ENCODE results near the gene CCT3. TPM values are rescaled to one million over a fixed set of nuclear protein-coding genes. Genes with fewer than 3 reads are reported as not detected.

The CCT3 gene
- total RNA-seq = 100 to 1,000 TPM; 299 to 338 TPM

DNA sequence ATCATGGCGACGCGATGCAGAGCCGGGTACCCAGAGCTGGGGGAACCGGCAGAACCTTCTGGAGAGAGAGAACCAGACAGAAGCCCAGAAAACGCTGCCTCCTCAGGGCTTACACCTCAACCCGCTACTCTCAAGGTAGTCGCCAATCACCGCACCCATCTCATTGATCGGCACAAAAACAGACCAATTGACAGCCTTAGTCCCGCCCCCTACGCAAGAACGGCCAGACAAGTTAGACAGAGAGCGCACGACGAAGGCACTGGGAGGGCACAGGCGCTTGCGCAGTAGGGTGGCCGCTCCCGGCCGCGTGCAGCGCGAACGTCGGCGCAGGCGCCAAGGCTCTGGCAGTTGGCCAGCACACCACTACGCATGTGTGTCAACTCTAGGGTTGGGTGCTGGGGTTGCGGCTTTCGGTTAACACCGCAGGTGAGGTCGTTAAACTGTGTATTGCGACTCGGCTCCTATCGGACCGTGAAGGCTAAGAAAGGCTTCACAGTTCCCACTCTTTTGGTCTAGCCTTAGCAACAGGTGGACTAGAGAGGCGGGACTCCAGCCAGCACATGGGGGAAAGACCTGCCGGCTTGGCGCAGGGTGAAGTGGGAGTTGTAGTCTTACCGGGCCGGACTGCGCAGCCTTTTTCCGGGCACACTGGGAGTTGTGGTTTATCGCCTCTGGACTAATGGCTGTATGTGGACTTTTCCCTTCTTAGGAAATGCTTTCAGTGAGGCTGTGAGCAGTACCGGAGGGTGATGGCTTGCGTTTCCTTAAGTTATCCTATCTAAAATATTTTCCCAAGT, at the start of gene CCT3, which contains the start of gene TSACC:
TSS of gene CCT3 (minus strand) at position 113 of the 797 bp plus-strand sequence. CDS start at position 5, 108 bp downstream.
TSS of gene TSACC (plus strand) at position 347 of the 797 bp plus-strand sequence. CDS start 1,232 bp downstream, outside the sequence.
- Mint-ChIP-seq H3K36me3 (peaks cover 34% of the 10 kb centered on the region), H3K27me3 (no peaks in the 10 kb centered on the region), H3K27ac (peak within 1 kb of the TSS; percentile 91 to 92), H3K4me3 (peak within 1 kb of the TSS; percentile 97), H3K4me1 (ENCODE audit: low read depth in 2 of 2) (peaks cover 32 to 41% of the 10 kb centered on the region in 2 donors), H3K9me3 (no peaks in the 10 kb centered on the region)
- peak; percentile 99 for DNase-seq (ENCODE audit: low spot score)
- peak; percentile 98 for ATAC-seq

DNA sequence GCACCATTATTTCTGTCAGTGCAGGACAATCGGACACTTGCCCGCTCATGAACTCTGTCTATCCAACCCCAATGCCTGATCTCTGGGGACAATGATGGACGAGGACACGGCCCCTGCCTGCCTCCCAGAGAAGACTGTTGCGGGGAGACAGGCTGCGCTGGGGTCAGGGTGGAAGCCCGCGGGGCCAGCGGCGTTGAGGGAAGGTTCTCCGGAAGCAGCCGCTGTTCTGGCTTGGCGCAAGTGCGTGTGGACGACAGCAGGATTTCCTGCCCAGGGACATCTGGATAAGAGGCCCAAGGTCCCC, 49.7 kb upstream of the CCT3 start:
- no peaks in the 10 kb centered on the region for H3K9me3 Mint-ChIP-seq
- H3K27ac Mint-ChIP-seq = no peak overlapping the region
- no peak for ATAC-seq
- no peaks in the 10 kb centered on the region for H3K36me3 Mint-ChIP-seq
- peaks cover 19 to 27% of the 10 kb centered on the region in 2 donors for H3K27me3 Mint-ChIP-seq
- H3K4me3 Mint-ChIP-seq = no peak overlapping the region
- peaks cover 5 to 6% of the 10 kb centered on the region in 2 donors for H3K4me1 Mint-ChIP-seq (ENCODE audit: low read depth in 2 of 2)
- DNase-seq (ENCODE audit: low spot score) = no peak

- no peak for DNase-seq (ENCODE audit: low spot score)
- no peak for ATAC-seq
- Mint-ChIP-seq H3K9me3 (no peaks in the 10 kb centered on the region), H3K27ac (no peak overlapping the region), H3K4me3 (no peak overlapping the region), H3K36me3 (no peaks in the 10 kb centered on the region), H3K27me3 (peaks cover 19 to 27% of the 10 kb centered on the region in 2 donors), H3K4me1 (ENCODE audit: low read depth in 2 of 2) (peaks cover 5 to 6% of the 10 kb centered on the region in 2 donors)
Observed at GRCh38 chr1:156386949-156387869, 49.1 kb upstream of the CCT3 start.

DNA sequence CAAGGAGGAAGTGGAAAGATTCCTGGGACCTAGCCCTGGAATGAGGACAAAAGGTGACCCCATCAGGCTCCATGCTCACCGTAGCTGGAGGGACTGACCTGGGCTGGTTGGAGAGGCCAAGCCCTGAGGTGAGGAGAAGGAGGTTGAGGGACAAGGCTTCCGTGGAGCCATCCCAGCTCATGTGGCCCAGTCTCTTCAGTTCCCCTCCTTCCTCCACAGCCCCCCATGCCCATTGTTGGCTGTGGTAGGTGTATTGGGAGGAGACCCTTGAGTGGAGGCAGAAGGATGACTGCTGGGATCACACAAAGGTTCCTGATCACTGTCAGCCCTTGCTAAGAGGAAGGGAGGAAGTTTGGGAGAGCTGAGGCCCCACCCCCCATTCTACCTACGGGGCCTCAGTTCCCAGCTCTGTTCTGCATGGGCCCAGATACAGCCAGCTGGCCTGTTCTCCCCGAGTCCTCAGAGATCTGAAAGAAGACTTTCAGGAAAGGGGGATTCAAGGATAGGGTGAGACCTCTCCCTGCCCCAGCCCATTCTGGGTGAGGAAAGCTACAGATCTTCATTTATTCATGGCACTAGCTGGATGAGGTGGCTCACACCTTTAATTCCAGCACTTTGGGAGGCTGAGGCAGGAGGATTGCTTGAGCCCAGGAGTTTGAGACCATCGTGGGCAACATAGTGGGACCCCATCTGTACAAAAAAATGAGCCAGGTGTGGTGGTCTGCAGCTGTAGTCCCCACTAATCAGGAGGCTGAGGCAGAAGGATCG, 48.2 kb upstream of the CCT3 start:
- Mint-ChIP-seq H3K9me3 (no peaks in the 10 kb centered on the region), H3K27ac (no peak overlapping the region), H3K4me3 (no peak overlapping the region), H3K27me3 (peaks cover 19 to 27% of the 10 kb centered on the region in 2 donors), H3K36me3 (no peaks in the 10 kb centered on the region), H3K4me1 (ENCODE audit: low read depth in 2 of 2) (peaks cover 5 to 6% of the 10 kb centered on the region in 2 donors)
- ATAC-seq (no peak), DNase-seq (ENCODE audit: low spot score) (no peak)

GRCh38 chr1:156385534-156386031, 47.5 kb upstream of the CCT3 start:
- Mint-ChIP-seq H3K4me3 (no peak overlapping the region), H3K27me3 (peaks cover 19 to 27% of the 10 kb centered on the region in 2 donors), H3K36me3 (no peaks in the 10 kb centered on the region), H3K4me1 (ENCODE audit: low read depth in 2 of 2) (peaks cover 5 to 6% of the 10 kb centered on the region in 2 donors), H3K27ac (no peak overlapping the region), H3K9me3 (no peaks in the 10 kb centered on the region)
- ATAC-seq (peak; percentile 70), DNase-seq (ENCODE audit: low spot score) (peak; percentile 70)

GRCh38 chr1:156384658-156385057, 46.6 kb upstream of the CCT3 start:
- ATAC-seq (no peak), DNase-seq (ENCODE audit: low spot score) (no peak)
- Mint-ChIP-seq H3K27me3 (peaks cover 19 to 24% of the 10 kb centered on the region in 2 donors), H3K36me3 (no peaks in the 10 kb centered on the region), H3K9me3 (no peaks in the 10 kb centered on the region), H3K4me3 (no peak overlapping the region), H3K4me1 (ENCODE audit: low read depth in 2 of 2) (peaks cover 5 to 6% of the 10 kb centered on the region in 2 donors), H3K27ac (no peak overlapping the region)

GRCh38 chr1:156384007-156384406, 45.9 kb upstream of the CCT3 start:
- no peak overlapping the region for H3K4me3 Mint-ChIP-seq
- no peak for DNase-seq (ENCODE audit: low spot score)
- peaks cover 16 to 20% of the 10 kb centered on the region in 2 donors for H3K27me3 Mint-ChIP-seq
- no peaks in the 10 kb centered on the region for H3K9me3 Mint-ChIP-seq
- H3K4me1 Mint-ChIP-seq (ENCODE audit: low read depth in 2 of 2) = peaks cover 5 to 6% of the 10 kb centered on the region in 2 donors
- no peaks in the 10 kb centered on the region for H3K36me3 Mint-ChIP-seq
- no peak for ATAC-seq
- H3K27ac Mint-ChIP-seq = no peak overlapping the region

DNA sequence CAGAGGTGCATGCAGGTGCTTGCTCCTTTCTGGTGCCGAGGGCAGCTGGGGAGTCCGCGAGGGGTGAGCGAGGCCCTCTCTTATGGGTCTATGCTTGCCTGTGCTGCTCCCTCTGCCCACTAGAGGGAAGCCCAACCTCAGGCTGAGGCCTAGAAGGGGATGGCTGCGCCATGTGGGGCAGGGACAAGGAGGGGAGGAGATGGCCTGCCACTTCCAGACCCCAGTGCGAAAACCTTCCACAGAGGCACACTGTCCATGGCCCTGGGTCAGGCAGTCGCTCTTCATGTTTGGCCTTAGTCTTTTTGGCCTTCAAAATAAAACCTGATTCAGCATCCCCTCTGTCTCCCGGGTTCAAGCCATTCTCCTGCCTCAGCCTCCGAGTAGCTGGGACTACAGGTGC, 44.9 kb upstream of the CCT3 start:
- Mint-ChIP-seq H3K4me1 (ENCODE audit: low read depth in 2 of 2) (peaks cover 5 to 6% of the 10 kb centered on the region in 2 donors), H3K36me3 (no peaks in the 10 kb centered on the region), H3K4me3 (no peak overlapping the region), H3K9me3 (no peaks in the 10 kb centered on the region), H3K27me3 (peaks cover 12 to 17% of the 10 kb centered on the region in 2 donors), H3K27ac (no peak overlapping the region)
- ATAC-seq = peak; percentile 80
- DNase-seq (ENCODE audit: low spot score) = no peak

DNA sequence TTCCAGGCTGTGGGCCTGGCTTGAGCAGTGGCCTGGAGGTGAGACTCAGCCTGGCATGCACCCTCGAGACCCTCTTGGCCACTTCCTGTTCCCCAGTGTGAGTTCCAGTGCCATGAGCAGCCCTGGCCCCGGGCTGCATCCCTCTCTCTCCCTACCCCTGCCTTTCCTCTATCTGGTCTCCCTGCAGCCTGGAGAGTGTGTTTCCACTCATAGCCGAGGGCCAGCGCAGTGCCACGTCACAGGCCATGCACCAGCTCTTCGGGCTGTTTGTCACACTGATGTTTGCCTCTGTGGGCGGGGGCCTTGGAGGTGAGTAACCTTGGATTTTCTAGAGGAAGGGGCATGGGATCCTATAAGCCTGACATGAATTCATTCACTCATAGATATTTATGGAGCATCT, 44.5 kb upstream of the CCT3 start:
- Mint-ChIP-seq H3K36me3 (no peaks in the 10 kb centered on the region), H3K27ac (no peak overlapping the region), H3K27me3 (peaks cover 11 to 17% of the 10 kb centered on the region in 2 donors), H3K4me1 (ENCODE audit: low read depth in 2 of 2) (peaks cover 5 to 6% of the 10 kb centered on the region in 2 donors), H3K9me3 (no peaks in the 10 kb centered on the region), H3K4me3 (no peak overlapping the region)
- ATAC-seq (no peak), DNase-seq (ENCODE audit: low spot score) (no peak)

- H3K27ac Mint-ChIP-seq = no peak overlapping the region
- DNase-seq (ENCODE audit: low spot score) = no peak
- peaks cover 0 to under 1% of the 10 kb centered on the region in 2 donors for H3K27me3 Mint-ChIP-seq
- H3K9me3 Mint-ChIP-seq = no peaks in the 10 kb centered on the region
- H3K4me3 Mint-ChIP-seq = no peak overlapping the region
- no peaks in the 10 kb centered on the region for H3K4me1 Mint-ChIP-seq (ENCODE audit: low read depth in 2 of 2)
- no peak for ATAC-seq
- no peaks in the 10 kb centered on the region for H3K36me3 Mint-ChIP-seq
Observed at GRCh38 chr1:156379420-156380165, 41.5 kb upstream of the CCT3 start.

DNA sequence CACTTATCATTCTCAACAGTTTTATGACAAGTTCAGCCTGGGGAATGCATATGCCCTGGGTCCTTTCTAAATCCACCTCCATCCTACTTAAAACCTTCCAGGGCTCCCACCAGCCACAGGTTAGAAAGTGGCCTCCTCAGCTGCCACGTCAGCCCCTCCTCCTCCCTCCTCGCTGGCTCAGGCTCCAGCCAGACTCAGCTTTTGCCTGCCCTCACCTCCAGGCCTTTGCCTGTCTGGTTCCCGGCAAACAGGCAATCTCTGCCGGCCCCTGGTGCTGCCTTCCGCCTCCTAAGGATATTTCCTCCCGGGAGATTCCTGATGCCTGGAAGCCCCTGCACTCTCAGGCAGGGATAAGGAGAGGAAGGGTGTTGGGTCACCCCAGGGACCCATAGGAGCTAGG, 40.5 kb upstream of the CCT3 start:
- no peak overlapping the region for H3K27ac Mint-ChIP-seq

GRCh38 chr1:156376958-156377919, 39.1 kb upstream of the CCT3 start:
- Mint-ChIP-seq H3K9me3 (no peaks in the 10 kb centered on the region), H3K36me3 (no peaks in the 10 kb centered on the region), H3K4me1 (ENCODE audit: low read depth in 2 of 2) (no peaks in the 10 kb centered on the region), H3K27ac (no peak overlapping the region), H3K27me3 (peaks cover 7 to 15% of the 10 kb centered on the region in 2 donors), H3K4me3 (no peak overlapping the region)
- DNase-seq (ENCODE audit: low spot score) (no peak), ATAC-seq (peak; percentile 25 to 36)

More for the DNA sequence above, 40.5 kb upstream of the CCT3 start:
- Mint-ChIP-seq H3K4me3 (no peak overlapping the region), H3K27me3 (peaks cover 3 to 8% of the 10 kb centered on the region in 2 donors), H3K36me3 (no peaks in the 10 kb centered on the region), H3K9me3 (no peaks in the 10 kb centered on the region), H3K4me1 (ENCODE audit: low read depth in 2 of 2) (no peaks in the 10 kb centered on the region)
- ATAC-seq = no peak
- DNase-seq (ENCODE audit: low spot score) = no peak

Data from natural killer cell treated with Interleukin-12 subunit alpha and Interleukin-12 subunit beta and Interleukin-15 and Interleukin-18, amount 100 ng/mL, for 72 hours (primary cell).